SK-N-SH treated with all-trans-retinoic acid at 6 μM for 48 hours (cell line): ENCODE data around the gene TOP1.

Experiments
- TCF4 ChIP-seq: fragments of 250-450 bp; sonication (Bioruptor Pico); IDR thresholded peaks from 2 replicates; pipeline ENCODE4 v1.8.0; 2021; ENCODE audit warnings: mild to moderate bottlenecking, moderate library complexity, borderline replicate concordance
- ZFP30 ChIP-seq: fragments of 450-650 bp; formaldehyde crosslinking; IDR thresholded peaks from 2 replicates; pipeline ENCODE4 v1.5.0; 2022; ENCODE audit warnings: mild to moderate bottlenecking, moderate library complexity

- TF ChIP-seq ZFP30 (CRISPR knock-in tag) (no peak), TCF4 (CRISPR knock-in tag) (no peak)
Observed at GRCh38 chr20:41003143-41003935, 25.3 kb upstream of the TOP1 start.
